HEK293 (cell line): ENCODE measurements around the gene NXNL2.

ENCODE experiments used
- BCL11B ChIP-seq: fragments of 450-650 bp; formaldehyde crosslinking; IDR thresholded peaks from 2 replicates; pipeline ENCODE4 v1.5.1; 2016; ENCODE audit warnings: low read depth, missing biosample characterization, missing genetic modification characterization
- GLI2 ChIP-seq: fragments of 450-650 bp; formaldehyde crosslinking; IDR thresholded peaks from 2 replicates; pipeline ENCODE4; 2017; ENCODE audit warnings: missing biosample characterization, missing genetic modification characterization, low read depth, borderline replicate concordance
- GLIS1 ChIP-seq: fragments of 450-650 bp; formaldehyde crosslinking; IDR thresholded peaks from 2 replicates; pipeline ENCODE4 v1.5.1; 2016; ENCODE audit warnings: missing biosample characterization, missing genetic modification characterization
- KLF8 ChIP-seq: fragments of 450-650 bp; formaldehyde crosslinking; IDR thresholded peaks from 2 replicates; pipeline ENCODE4 v1.5.1; 2016; ENCODE audit warnings: missing biosample characterization, missing genetic modification characterization
- REPIN1 ChIP-seq: fragments of 450-650 bp; formaldehyde crosslinking; IDR thresholded peaks from 2 replicates; pipeline ENCODE4 v1.5.1; 2017; ENCODE audit warnings: missing biosample characterization, missing genetic modification characterization, low read depth
- SP2 ChIP-seq: fragments of 450-650 bp; formaldehyde crosslinking; IDR thresholded peaks from 2 replicates; pipeline ENCODE4 v1.5.1; 2016; ENCODE audit warnings: missing biosample characterization, missing genetic modification characterization
- SP3 ChIP-seq: fragments of 450-650 bp; formaldehyde crosslinking; IDR thresholded peaks from 2 replicates; pipeline ENCODE4 v1.5.1; 2016; ENCODE audit warnings: missing biosample characterization, missing genetic modification characterization
- TSHZ1 ChIP-seq: fragments of 450-650 bp; formaldehyde crosslinking; IDR thresholded peaks from 2 replicates; pipeline ENCODE4 v1.5.1; 2016; ENCODE audit warnings: missing biosample characterization, missing genetic modification characterization, borderline replicate concordance
- ZBTB10 ChIP-seq: fragments of 450-650 bp; formaldehyde crosslinking; IDR thresholded peaks from 2 replicates; pipeline ENCODE4 v1.5.1; 2016; ENCODE audit warnings: missing biosample characterization, missing genetic modification characterization
- ZBTB20 ChIP-seq: fragments of 450-650 bp; formaldehyde crosslinking; IDR thresholded peaks from 2 replicates; pipeline ENCODE4 v1.5.1; 2016; ENCODE audit warnings: missing biosample characterization, missing genetic modification characterization
- ZBTB26 ChIP-seq: fragments of 450-650 bp; formaldehyde crosslinking; optimal IDR thresholded peaks from 2 replicates; pipeline ENCODE3; 2016; ENCODE audit warnings: missing biosample characterization, mild to moderate bottlenecking, missing genetic modification characterization
- ZBTB48 ChIP-seq: fragments of 450-650 bp; formaldehyde crosslinking; IDR thresholded peaks from 2 replicates; pipeline ENCODE4 v1.5.1; 2016; ENCODE audit warnings: missing biosample characterization, missing genetic modification characterization
- ZNF324 ChIP-seq: fragments of 450-650 bp; formaldehyde crosslinking; IDR thresholded peaks from 2 replicates; pipeline ENCODE4 v1.5.1; 2016; ENCODE audit warnings: missing biosample characterization, missing genetic modification characterization
- ZNF341 ChIP-seq: fragments of 450-650 bp; formaldehyde crosslinking; IDR thresholded peaks from 2 replicates; pipeline ENCODE4; 2016; ENCODE audit warnings: low read depth, missing biosample characterization, missing genetic modification characterization
- ZNF362 ChIP-seq: fragments of 450-650 bp; formaldehyde crosslinking; IDR thresholded peaks from 2 replicates; pipeline ENCODE4 v1.5.1; 2016; ENCODE audit warnings: missing biosample characterization, missing genetic modification characterization
- ZNF600 ChIP-seq: fragments of 450-650 bp; formaldehyde crosslinking; IDR thresholded peaks from 2 replicates; pipeline ENCODE4 v1.5.1; 2016; ENCODE audit warnings: missing biosample characterization, missing genetic modification characterization
- ZNF626 ChIP-seq: fragments of 450-650 bp; sonication (Bioruptor Pico); formaldehyde crosslinking; IDR thresholded peaks from 2 replicates; pipeline ENCODE4 v1.5.1; 2018; ENCODE audit warnings: missing biosample characterization, missing genetic modification characterization, inconsistent platforms
- ZNF629 ChIP-seq: fragments of 450-650 bp; formaldehyde crosslinking; IDR thresholded peaks from 2 replicates; pipeline ENCODE4 v1.5.1; 2017; ENCODE audit warnings: missing biosample characterization, missing genetic modification characterization
- ZNF670 ChIP-seq: fragments of 450-650 bp; formaldehyde crosslinking; IDR thresholded peaks from 2 replicates; pipeline ENCODE4 v1.5.1; 2016; ENCODE audit warnings: missing biosample characterization, missing genetic modification characterization, low read depth
- ZNF707 ChIP-seq: fragments of 450-650 bp; formaldehyde crosslinking; IDR thresholded peaks from 2 replicates; pipeline ENCODE4 v1.5.1; 2016; ENCODE audit warnings: missing biosample characterization, missing genetic modification characterization
- ZNF768 ChIP-seq: fragments of 450-650 bp; formaldehyde crosslinking; IDR thresholded peaks from 2 replicates; pipeline ENCODE4 v1.5.1; 2018; ENCODE audit warnings: missing biosample characterization, mild to moderate bottlenecking, missing genetic modification characterization
- ZNF777 ChIP-seq: fragments of 450-650 bp; formaldehyde crosslinking; IDR thresholded peaks from 2 replicates; pipeline ENCODE4 v1.5.1; 2017; ENCODE audit warnings: missing biosample characterization, missing genetic modification characterization, borderline replicate concordance
- ZNF791 ChIP-seq: fragments of 450-650 bp; formaldehyde crosslinking; IDR thresholded peaks from 2 replicates; pipeline ENCODE4 v1.5.1; 2016; ENCODE audit warnings: missing biosample characterization, missing genetic modification characterization
- ZSCAN16 ChIP-seq: fragments of 450-650 bp; formaldehyde crosslinking; IDR thresholded peaks from 2 replicates; pipeline ENCODE4 v1.5.1; 2016; ENCODE audit warnings: missing biosample characterization, missing genetic modification characterization
- TF ChIP-seq, protein P1 (sequence below): fragments of 450-650 bp; formaldehyde crosslinking; IDR thresholded peaks from 2 replicates; pipeline ENCODE4 v1.5.1; 2016; ENCODE audit warnings: missing biosample characterization, missing genetic modification characterization
- TF ChIP-seq, protein P2 (sequence below): fragments of 450-650 bp; formaldehyde crosslinking; IDR thresholded peaks from 2 replicates; pipeline ENCODE4 v1.5.1; 2017; ENCODE audit warnings: missing biosample characterization, missing genetic modification characterization
- TF ChIP-seq, protein P3 (sequence below): fragments of 450-650 bp; formaldehyde crosslinking; IDR thresholded peaks from 2 replicates; pipeline ENCODE4 v1.5.1; 2016; ENCODE audit warnings: missing biosample characterization, missing genetic modification characterization

Gene NXNL2

GRCh38 chr9:88533951-88534455 is 975 bp upstream of the NXNL2 start (continued):
- TF ChIP-seq ZNF341 (tag by site-specific recombination): peak; percentile 95
- TF ChIP-seq ZBTB26 (tag by site-specific recombination): peak; percentile 72
- no peak for TF ChIP-seq ZNF362 (tag by site-specific recombination)
- TF ChIP-seq TSHZ1 (tag by site-specific recombination): no peak
- peak; percentile 43; the same call in 1 of the 2 replicates for TF ChIP-seq ZNF600 (tag by site-specific recombination)
- no peak for TF ChIP-seq ZNF670
- no peak for TF ChIP-seq ZNF626
- no peak for TF ChIP-seq ZNF629 (tag by site-specific recombination)
- TF ChIP-seq KLF8 (tag by site-specific recombination): peak; percentile 46; the same call in 1 of the 2 replicates
- peak; percentile 81 for TF ChIP-seq GLIS1
- peak; percentile 45; the same call in 1 of the 2 replicates for TF ChIP-seq ZBTB48 (tag by site-specific recombination)
- TF ChIP-seq REPIN1 (tag by site-specific recombination): no peak
- TF ChIP-seq, protein P1, sequence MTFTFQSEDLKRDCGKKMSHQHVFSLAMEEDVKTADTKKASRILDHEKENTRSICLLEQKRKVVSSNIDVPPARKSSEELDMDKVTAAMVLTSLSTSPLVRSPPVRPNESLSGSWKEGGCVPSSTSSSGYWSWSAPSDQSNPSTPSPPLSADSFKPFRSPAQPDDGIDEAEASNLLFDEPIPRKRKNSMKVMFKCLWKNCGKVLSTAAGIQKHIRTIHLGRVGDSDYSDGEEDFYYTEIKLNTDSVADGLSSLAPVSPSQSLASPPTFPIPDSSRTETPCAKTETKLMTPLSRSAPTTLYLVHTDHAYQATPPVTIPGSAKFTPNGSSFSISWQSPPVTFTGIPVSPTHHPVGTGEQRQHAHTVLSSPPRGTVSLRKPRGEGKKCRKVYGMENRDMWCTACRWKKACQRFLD (tag by site-specific recombination): no peak
- peak; percentile 21; the same call in 1 of the 2 replicates for TF ChIP-seq ZNF777 (tag by site-specific recombination)
- peak; percentile 73 for TF ChIP-seq SP2
- TF ChIP-seq, protein P2, sequence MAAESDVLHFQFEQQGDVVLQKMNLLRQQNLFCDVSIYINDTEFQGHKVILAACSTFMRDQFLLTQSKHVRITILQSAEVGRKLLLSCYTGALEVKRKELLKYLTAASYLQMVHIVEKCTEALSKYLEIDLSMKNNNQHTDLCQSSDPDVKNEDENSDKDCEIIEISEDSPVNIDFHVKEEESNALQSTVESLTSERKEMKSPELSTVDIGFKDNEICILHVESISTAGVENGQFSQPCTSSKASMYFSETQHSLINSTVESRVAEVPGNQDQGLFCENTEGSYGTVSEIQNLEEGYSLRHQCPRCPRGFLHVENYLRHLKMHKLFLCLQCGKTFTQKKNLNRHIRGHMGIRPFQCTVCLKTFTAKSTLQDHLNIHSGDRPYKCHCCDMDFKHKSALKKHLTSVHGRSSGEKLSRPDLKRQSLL: no peak
- no peak for TF ChIP-seq ZNF707
- no peak for TF ChIP-seq ZNF791 (tag by site-specific recombination)
- no peak for TF ChIP-seq BCL11B
- TF ChIP-seq ZNF324 (tag by site-specific recombination): no peak
- TF ChIP-seq ZNF768: no peak
- no peak for TF ChIP-seq GLI2
- TF ChIP-seq ZBTB10: peak; percentile 58; the same call in 1 of the 2 replicates
- TF ChIP-seq, protein P3, sequence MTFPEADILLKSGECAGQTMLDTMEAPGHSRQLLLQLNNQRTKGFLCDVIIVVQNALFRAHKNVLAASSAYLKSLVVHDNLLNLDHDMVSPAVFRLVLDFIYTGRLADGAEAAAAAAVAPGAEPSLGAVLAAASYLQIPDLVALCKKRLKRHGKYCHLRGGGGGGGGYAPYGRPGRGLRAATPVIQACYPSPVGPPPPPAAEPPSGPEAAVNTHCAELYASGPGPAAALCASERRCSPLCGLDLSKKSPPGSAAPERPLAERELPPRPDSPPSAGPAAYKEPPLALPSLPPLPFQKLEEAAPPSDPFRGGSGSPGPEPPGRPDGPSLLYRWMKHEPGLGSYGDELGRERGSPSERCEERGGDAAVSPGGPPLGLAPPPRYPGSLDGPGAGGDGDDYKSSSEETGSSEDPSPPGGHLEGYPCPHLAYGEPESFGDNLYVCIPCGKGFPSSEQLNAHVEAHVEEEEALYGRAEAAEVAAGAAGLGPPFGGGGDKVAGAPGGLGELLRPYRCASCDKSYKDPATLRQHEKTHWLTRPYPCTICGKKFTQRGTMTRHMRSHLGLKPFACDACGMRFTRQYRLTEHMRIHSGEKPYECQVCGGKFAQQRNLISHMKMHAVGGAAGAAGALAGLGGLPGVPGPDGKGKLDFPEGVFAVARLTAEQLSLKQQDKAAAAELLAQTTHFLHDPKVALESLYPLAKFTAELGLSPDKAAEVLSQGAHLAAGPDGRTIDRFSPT: peak; percentile 59; the same call in 1 of the 2 replicates
- TF ChIP-seq ZSCAN16: no peak
- peak; percentile 74 for TF ChIP-seq SP3 (tag by site-specific recombination)
- TF ChIP-seq ZBTB20: peak; percentile 82
